Type B pancreatic cell (in vitro differentiated cells): Measurements from ENCODE around the gene CHCHD4. TPM values are rescaled to one million over a fixed set of nuclear protein-coding genes. Genes with fewer than 3 reads are reported as not detected.
A peak's percentile ranks its signal among the peaks of the same experiment; 100 is the strongest.

Experiments used
- DNase-seq: peaks from one replicate; pipeline ENCODE4 v3.0.0; 2021; ENCODE audit warnings: mixed read lengths; ENCODE audit not compliant: unreplicated experiment; ENCODE audit errors: extremely low spot score
- H3K27ac Mint-ChIP-seq: 2 replicates; pipeline ENCODE4 v1.8.0; 2021; ENCODE audit warnings: mild to moderate bottlenecking, mixed read lengths
- H3K27me3 Mint-ChIP-seq: 2 replicates; pipeline ENCODE4 v1.8.0; 2021; ENCODE audit warnings: mixed read lengths
- H3K36me3 Mint-ChIP-seq: 2 replicates; pipeline ENCODE4 v1.8.0; 2021; ENCODE audit warnings: mixed read lengths
- H3K4me1 Mint-ChIP-seq: one replicate; pipeline ENCODE4 v1.8.0; 2021; ENCODE audit warnings: mixed read lengths; ENCODE audit not compliant: unreplicated experiment
- H3K4me3 Mint-ChIP-seq: 2 replicates; pipeline ENCODE4 v1.8.0; 2021; ENCODE audit warnings: mild to moderate bottlenecking, mixed read lengths
- H3K9me3 Mint-ChIP-seq: 2 replicates; pipeline ENCODE4 v1.8.0; 2021; ENCODE audit warnings: mixed read lengths
- total RNA-seq: library from RNA; stranded (reverse); gene quantifications from 2 replicates; pipeline ENCODE4 v1.2.1, GENCODE V29; 2021; ENCODE audit warnings: low replicate concordance
- TF ChIP-seq, protein P1 (sequence below): fragments of 200-600 bp; sonication (generic); conservative IDR thresholded peaks from 2 replicates; pipeline ENCODE4 v1.5.0; 2021; ENCODE audit warnings: antibody characterized with exemption, mild to moderate bottlenecking

The CHCHD4 gene
- total RNA-seq, 1 donor from 2014 or later, result 14.1 TPM

DNA sequence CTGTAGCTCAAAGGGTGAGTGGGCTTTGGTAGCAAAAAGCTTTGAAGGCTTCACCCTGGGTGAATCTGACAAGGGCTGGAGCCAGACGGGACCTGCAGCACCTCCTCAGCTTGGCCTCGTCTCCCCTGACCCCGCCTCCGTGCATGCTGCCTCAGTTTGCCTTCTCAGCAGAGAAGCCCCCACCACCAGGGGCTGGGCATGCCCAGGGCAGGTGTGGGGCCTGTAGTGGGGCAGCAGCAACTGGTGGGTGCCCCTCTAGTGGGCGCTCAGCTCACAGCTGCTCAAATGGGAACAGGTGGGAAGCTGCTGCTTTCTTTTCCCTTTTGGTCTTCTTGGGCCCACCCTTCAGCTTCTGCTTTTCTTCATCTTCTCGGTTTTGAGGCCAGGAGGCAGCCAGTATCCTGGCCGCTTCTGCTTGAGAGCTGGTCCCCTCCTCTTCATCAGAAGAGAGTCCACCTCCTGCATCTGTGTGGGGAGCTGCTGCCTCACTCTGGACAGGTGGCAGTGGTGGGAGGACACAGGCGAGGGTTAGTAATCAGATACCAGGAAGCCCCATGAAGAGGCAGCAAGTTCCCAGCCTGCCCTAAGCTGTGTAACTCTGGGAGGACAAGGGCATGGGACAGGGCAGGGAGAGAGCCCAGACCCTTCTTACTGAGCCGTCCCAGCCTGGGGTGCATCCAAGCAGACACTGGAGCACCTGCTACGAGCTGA lies 21.2 kb upstream of the CHCHD4 start:
- DNase-seq, result no peak
- no peak overlapping the region for H3K4me3 Mint-ChIP-seq
- H3K36me3 Mint-ChIP-seq, result peaks cover 15% of the 10 kb centered on the region
- TF ChIP-seq, protein P1, sequence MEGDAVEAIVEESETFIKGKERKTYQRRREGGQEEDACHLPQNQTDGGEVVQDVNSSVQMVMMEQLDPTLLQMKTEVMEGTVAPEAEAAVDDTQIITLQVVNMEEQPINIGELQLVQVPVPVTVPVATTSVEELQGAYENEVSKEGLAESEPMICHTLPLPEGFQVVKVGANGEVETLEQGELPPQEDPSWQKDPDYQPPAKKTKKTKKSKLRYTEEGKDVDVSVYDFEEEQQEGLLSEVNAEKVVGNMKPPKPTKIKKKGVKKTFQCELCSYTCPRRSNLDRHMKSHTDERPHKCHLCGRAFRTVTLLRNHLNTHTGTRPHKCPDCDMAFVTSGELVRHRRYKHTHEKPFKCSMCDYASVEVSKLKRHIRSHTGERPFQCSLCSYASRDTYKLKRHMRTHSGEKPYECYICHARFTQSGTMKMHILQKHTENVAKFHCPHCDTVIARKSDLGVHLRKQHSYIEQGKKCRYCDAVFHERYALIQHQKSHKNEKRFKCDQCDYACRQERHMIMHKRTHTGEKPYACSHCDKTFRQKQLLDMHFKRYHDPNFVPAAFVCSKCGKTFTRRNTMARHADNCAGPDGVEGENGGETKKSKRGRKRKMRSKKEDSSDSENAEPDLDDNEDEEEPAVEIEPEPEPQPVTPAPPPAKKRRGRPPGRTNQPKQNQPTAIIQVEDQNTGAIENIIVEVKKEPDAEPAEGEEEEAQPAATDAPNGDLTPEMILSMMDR, result no peak
- H3K9me3 Mint-ChIP-seq, result no peaks in the 10 kb centered on the region
- H3K4me1 Mint-ChIP-seq, result peaks cover 21% of the 10 kb centered on the region
- no peak overlapping the region for H3K27ac Mint-ChIP-seq
- H3K27me3 Mint-ChIP-seq, result no peaks in the 10 kb centered on the region

DNA sequence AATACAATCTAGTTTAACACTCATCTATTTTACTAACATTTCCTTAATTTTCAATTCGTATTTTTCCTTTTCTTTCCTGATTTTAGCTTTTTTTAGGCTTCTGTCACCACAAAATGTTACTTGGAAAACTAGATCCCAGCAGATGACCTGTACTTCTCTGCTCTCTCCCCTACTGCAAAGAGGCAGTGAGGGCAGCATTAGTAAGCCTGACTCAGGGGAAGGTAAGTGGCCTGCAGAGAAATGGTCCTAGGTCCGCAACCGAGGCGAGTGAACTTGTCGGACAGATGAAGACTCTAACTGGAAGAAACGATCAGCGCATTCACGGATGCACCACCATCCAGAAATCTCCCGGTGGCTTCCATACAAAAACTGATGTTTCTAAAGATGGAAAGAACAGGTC lies 20.6 kb upstream of the CHCHD4 start:
- peaks cover 21% of the 10 kb centered on the region for H3K4me1 Mint-ChIP-seq
- DNase-seq, result no peak
- TF ChIP-seq, protein P1, result no peak
- no peak overlapping the region for H3K4me3 Mint-ChIP-seq
- peak overlapping the region; percentile 98 for H3K27ac Mint-ChIP-seq
- H3K27me3 Mint-ChIP-seq, result no peaks in the 10 kb centered on the region
- peaks cover 14% of the 10 kb centered on the region for H3K36me3 Mint-ChIP-seq
- no peaks in the 10 kb centered on the region for H3K9me3 Mint-ChIP-seq

DNA sequence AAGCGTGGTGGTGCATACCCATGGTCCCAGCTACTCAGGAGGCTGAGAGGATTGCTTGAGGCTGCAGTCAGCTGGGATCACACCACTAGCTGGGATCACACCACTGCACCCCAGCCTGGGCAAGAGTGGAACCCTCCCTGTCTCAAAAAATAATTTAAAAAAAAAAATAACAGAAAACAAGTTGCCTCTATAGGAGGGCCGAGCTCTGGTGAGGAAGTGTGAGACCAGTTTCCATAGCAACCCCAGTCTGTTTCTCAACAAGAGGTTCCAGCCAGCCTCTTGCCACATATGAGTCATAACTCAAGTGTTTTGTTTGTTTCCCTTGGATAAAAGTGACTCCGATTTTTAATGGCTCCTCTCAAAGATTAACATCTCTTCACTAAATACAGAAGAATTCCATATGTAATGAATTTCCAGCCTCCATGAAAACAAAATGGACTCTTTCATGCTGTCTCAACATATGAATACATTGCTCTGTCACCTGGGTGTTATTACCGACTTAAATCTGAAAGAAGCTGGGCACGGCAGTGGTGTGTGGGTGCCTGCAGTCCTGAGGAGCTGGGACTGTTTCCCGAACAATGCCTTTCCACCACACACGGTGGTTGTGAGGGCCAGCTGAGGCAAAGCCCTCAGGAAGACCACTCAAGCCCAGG lies 19.9 kb upstream of the CHCHD4 start:
- Mint-ChIP-seq H3K4me3 (peak overlapping the region; percentile 16), H3K27ac (peak overlapping the region; percentile 98), H3K9me3 (no peaks in the 10 kb centered on the region), H3K27me3 (no peaks in the 10 kb centered on the region), H3K36me3 (peaks cover 14% of the 10 kb centered on the region), H3K4me1 (peaks cover 21% of the 10 kb centered on the region)
- DNase-seq, result no peak
- TF ChIP-seq, protein P1, result no peak

DNA sequence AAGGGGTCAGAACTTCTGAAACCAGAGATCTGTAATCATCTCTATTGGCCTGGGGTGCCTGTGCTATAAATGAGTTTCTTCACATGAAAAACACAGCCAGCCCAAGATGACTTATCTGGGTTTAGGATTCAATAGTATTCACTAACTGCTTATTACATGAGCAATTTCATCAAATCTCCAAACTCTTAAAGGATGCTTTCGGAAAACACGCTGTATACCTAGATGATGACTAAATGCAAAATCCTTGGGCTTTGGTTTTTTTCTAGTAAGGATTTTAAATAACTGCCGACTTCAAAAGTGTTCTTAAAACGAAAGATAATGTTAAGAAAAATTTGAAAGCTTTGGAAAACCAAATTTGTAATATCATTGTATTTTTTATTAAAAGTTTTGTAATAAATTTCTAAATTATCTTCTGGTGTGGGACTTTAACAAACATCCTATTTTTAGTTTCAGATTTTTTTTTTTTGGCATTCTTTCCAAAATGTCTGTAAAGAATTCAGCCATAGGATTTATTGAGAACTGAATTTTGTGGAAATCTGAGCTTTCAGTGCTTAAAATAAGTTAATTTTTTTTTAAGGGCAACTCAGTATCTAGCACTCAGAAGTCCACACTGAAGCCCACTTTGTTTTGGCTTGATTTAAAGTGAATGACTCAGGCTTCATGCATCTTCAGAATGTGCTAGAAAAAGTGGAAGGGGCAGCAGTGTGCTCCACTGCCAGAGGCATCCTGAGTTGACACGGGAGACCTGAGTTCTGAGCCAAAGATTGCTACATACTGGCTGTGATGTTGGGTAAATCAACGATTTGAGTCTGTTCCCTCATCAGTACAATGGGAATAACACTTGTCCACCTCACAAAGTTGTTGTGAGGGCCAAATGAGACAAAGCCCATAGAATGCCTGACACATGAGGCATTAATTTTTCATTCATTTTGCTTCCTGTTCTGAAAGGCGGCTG lies 18.9 kb upstream of the CHCHD4 start:
- Mint-ChIP-seq H3K4me1 (peaks cover 21% of the 10 kb centered on the region), H3K36me3 (peaks cover 14% of the 10 kb centered on the region), H3K4me3 (no peak overlapping the region), H3K27me3 (no peaks in the 10 kb centered on the region), H3K9me3 (no peaks in the 10 kb centered on the region), H3K27ac (peak overlapping the region; percentile 98)
- no peak for DNase-seq
- TF ChIP-seq, protein P1, result no peak

DNA sequence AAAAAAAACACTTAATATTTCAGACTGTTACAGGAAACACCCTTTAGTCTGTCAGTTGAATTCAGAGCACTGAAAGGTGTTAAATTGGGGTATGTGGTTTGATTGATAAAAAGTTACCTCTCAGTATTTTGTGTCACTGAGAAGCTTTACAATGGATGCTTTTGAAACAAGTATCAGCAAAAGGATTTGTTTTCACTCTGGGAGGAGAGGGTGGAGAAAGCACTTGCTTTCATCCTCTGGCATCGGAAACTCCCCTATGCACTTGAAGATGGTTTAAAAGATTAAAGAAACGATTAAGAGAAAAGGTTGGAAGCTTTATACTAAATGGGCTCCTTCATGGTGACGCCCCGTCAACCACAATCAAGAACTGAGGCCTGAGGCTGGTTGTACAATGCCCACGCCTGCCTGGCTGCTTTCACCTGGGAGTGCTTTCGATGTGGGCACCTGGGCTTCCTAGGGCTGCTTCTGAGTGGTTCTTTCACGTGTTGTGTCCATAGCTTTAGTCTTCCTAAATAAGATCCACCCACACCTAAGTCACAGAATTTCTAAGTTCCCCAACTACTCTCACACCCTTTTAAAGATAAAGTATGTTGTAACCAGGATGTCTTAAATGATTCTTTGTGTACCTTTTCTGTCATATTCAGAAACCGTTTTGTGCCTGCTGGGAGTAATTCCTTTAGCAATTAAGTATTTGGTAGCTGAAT lies 18.0 kb upstream of the CHCHD4 start:
- TF ChIP-seq, protein P1, result no peak
- DNase-seq, result no peak
- peaks cover 19% of the 10 kb centered on the region for H3K36me3 Mint-ChIP-seq
- no peak overlapping the region for H3K4me3 Mint-ChIP-seq
- H3K9me3 Mint-ChIP-seq, result no peaks in the 10 kb centered on the region
- H3K4me1 Mint-ChIP-seq, result peaks cover 21% of the 10 kb centered on the region
- no peaks in the 10 kb centered on the region for H3K27me3 Mint-ChIP-seq
- H3K27ac Mint-ChIP-seq, result peak overlapping the region; percentile 79
